OCI-LY3 (cell line): Measurements from ENCODE around the gene PDCD6IP.

Experiments
- H2AFZ ChIP-seq: fragments of 200-600, 300-600 bp; shearing (Covaris generic); 2 replicates; pipeline ENCODE4 v1.6.0; 2014; ENCODE audit warnings: antibody characterized with exemption, low read depth, low read length
- H3K27ac ChIP-seq: fragments of 200-600, 300-600 bp; sonication (generic); 2 replicates; pipeline ENCODE4 v1.5.1; 2014; ENCODE audit warnings: mild to moderate bottlenecking, low read length, moderate library complexity, mixed read lengths
- H3K27me3 ChIP-seq: fragments of 200-600, 300-600 bp; sonication (generic); 2 replicates; pipeline ENCODE4 v1.6.1; 2014; ENCODE audit warnings: low read depth, low read length, mixed read lengths
- H3K36me3 ChIP-seq: fragments of 200-600, 300-600 bp; sonication (generic); replicated peaks from 2 replicates; pipeline ENCODE3; 2014; ENCODE audit warnings: low read depth, low read length, mixed read lengths
- H3K4me1 ChIP-seq: fragments of 300-600, 200-600 bp; sonication (generic); 2 replicates; pipeline ENCODE4 v1.6.1; 2014; ENCODE audit warnings: low read length, mixed read lengths
- H3K4me2 ChIP-seq: fragments of 200-600, 300-600 bp; sonication (generic); 2 replicates; pipeline ENCODE4 v1.6.1; 2014; ENCODE audit warnings: low read length, mixed read lengths
- H3K4me3 ChIP-seq: fragments of 300-600, 200-600 bp; sonication (generic); 2 replicates; pipeline ENCODE4 v1.5.1; 2014; ENCODE audit warnings: antibody characterized with exemption, mild to moderate bottlenecking, low read length, moderate library complexity
- H3K79me2 ChIP-seq: fragments of 300-600, 200-600 bp; shearing (Covaris generic); 2 replicates; pipeline ENCODE4 v1.6.1; 2014; ENCODE audit warnings: mild to moderate bottlenecking, low read length, mixed read lengths
- H3K9ac ChIP-seq: fragments of 300-600, 200-600 bp; shearing (Covaris generic); 2 replicates; pipeline ENCODE4 v1.6.0; 2014; ENCODE audit warnings: mild to moderate bottlenecking, low read length, moderate library complexity
- H3K9me3 ChIP-seq: fragments of 200-600, 300-600 bp; shearing (Covaris generic); 2 replicates; pipeline ENCODE4 v1.6.1; 2014; ENCODE audit warnings: low read length, mixed read lengths; ENCODE audit not compliant: insufficient read depth
- H4K20me1 ChIP-seq: fragments of 200-600, 300-600 bp; sonication (generic); 2 replicates; pipeline ENCODE4 v1.6.1; 2016; ENCODE audit warnings: low read length, mixed read lengths; ENCODE audit not compliant: insufficient read depth
- CTCF ChIP-seq: fragments of 200-600, 300-600 bp; sonication (generic); IDR thresholded peaks from 2 replicates; pipeline ENCODE4 v1.5.1; 2014; ENCODE audit warnings: antibody characterized with exemption, low read length, low read depth
- EZH2phosphoT487 ChIP-seq: fragments of 200-600 bp; shearing (Covaris generic); IDR thresholded peaks from 2 replicates; pipeline ENCODE4 v1.6.1; 2018; ENCODE audit warnings: antibody characterized with exemption, mixed run types, low read depth

PDCD6IP gene

GRCh38 chr3:33908250-33908851 is 109.9 kb downstream of the PDCD6IP start:
- no peaks in the 10 kb centered on the region for H4K20me1 ChIP-seq
- no peak overlapping the region for H2AFZ ChIP-seq
- H3K4me1 ChIP-seq = peaks cover 4% of the 10 kb centered on the region
- H3K36me3 ChIP-seq = no peaks in the 10 kb centered on the region
- H3K4me2 ChIP-seq = no peak overlapping the region
- H3K4me3 ChIP-seq = no peak overlapping the region
- H3K9ac ChIP-seq = no peak overlapping the region
- no peaks in the 10 kb centered on the region for H3K79me2 ChIP-seq
- H3K9me3 ChIP-seq = no peaks in the 10 kb centered on the region
- no peak overlapping the region for H3K27ac ChIP-seq
- TF ChIP-seq CTCF = no peak
- no peak for TF ChIP-seq EZH2phosphoT487
- H3K27me3 ChIP-seq = no peaks in the 10 kb centered on the region

- Histone ChIP-seq H3K27ac (no peak overlapping the region), H3K79me2 (no peaks in the 10 kb centered on the region), H3K4me3 (no peak overlapping the region), H3K4me1 (peaks cover 4% of the 10 kb centered on the region), H3K36me3 (no peaks in the 10 kb centered on the region), H4K20me1 (no peaks in the 10 kb centered on the region), H3K27me3 (no peaks in the 10 kb centered on the region), H3K9ac (no peak overlapping the region), H3K4me2 (no peak overlapping the region), H3K9me3 (no peaks in the 10 kb centered on the region), H2AFZ (no peak overlapping the region)
- TF ChIP-seq EZH2phosphoT487 (no peak), CTCF (no peak)
Measured at GRCh38 chr3:33909547-33909946, 111.1 kb downstream of the PDCD6IP start.

- TF ChIP-seq EZH2phosphoT487 = no peak
- Histone ChIP-seq H2AFZ (no peak overlapping the region), H3K79me2 (no peaks in the 10 kb centered on the region), H3K4me2 (no peak overlapping the region), H3K27ac (no peak overlapping the region), H3K9me3 (no peaks in the 10 kb centered on the region), H4K20me1 (no peaks in the 10 kb centered on the region), H3K9ac (no peak overlapping the region), H3K27me3 (no peaks in the 10 kb centered on the region), H3K36me3 (no peaks in the 10 kb centered on the region), H3K4me3 (no peak overlapping the region), H3K4me1 (peaks cover 4% of the 10 kb centered on the region)
Measured at GRCh38 chr3:33910031-33910430, 111.6 kb downstream of the PDCD6IP start.

- Histone ChIP-seq H3K9me3 (no peaks in the 10 kb centered on the region), H3K27me3 (no peaks in the 10 kb centered on the region), H2AFZ (no peak overlapping the region), H3K79me2 (no peaks in the 10 kb centered on the region), H3K4me1 (peaks cover 4% of the 10 kb centered on the region), H3K4me3 (no peak overlapping the region), H4K20me1 (no peaks in the 10 kb centered on the region), H3K4me2 (no peak overlapping the region), H3K36me3 (no peaks in the 10 kb centered on the region), H3K27ac (no peak overlapping the region), H3K9ac (no peak overlapping the region)
- TF ChIP-seq EZH2phosphoT487 (no peak), CTCF (no peak)
Measured at GRCh38 chr3:33911525-33912322, 113.3 kb downstream of the PDCD6IP start.
